Measurements from ENCODE around the gene DYRK1A.

DNA sequence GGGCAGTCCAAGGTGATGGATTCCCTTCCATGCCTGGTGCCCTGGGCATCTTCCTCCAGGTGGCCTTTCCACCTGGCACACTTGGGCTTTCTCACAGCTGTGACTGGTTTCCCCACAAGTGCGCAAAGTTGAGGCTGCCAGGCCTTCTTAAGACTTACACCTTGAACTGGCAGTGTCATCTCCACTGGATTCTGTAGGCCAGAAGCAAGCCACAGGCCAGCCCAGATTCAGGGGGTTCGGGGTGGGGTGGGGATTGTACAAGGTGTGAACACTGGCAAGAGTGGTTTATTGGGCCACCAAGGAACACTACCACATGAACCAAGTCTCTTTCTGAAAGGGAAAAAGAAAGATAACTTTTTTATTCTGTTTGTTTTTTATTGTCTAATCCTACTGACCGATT is 27.2 kb downstream of the DYRK1A start:
- TF ChIP-seq POLR2A (IDR thresholded peaks at IDR 0.05) (no peak), POLR2AphosphoS5 (IDR thresholded peaks at IDR 0.05) (no peak), EP300 (IDR thresholded peaks at IDR 0.05; ENCODE audit: low read depth) (no peak)
- TF ChIP-seq, protein P1, sequence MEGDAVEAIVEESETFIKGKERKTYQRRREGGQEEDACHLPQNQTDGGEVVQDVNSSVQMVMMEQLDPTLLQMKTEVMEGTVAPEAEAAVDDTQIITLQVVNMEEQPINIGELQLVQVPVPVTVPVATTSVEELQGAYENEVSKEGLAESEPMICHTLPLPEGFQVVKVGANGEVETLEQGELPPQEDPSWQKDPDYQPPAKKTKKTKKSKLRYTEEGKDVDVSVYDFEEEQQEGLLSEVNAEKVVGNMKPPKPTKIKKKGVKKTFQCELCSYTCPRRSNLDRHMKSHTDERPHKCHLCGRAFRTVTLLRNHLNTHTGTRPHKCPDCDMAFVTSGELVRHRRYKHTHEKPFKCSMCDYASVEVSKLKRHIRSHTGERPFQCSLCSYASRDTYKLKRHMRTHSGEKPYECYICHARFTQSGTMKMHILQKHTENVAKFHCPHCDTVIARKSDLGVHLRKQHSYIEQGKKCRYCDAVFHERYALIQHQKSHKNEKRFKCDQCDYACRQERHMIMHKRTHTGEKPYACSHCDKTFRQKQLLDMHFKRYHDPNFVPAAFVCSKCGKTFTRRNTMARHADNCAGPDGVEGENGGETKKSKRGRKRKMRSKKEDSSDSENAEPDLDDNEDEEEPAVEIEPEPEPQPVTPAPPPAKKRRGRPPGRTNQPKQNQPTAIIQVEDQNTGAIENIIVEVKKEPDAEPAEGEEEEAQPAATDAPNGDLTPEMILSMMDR (IDR thresholded peaks at IDR 0.05), result no peak

Data from transverse colon (tissue), 4 donors.